ENCODE results near the gene AK8. TPM values are rescaled to one million over a fixed set of nuclear protein-coding genes. Genes with fewer than 3 reads are reported as not detected.
"Not testable (repeated sequence)": the region's sequence is repeated elsewhere in the genome, so short reads cannot be mapped to it uniquely, and the experiment has no call there.

Gene AK8
- total RNA-seq, 2 experiments from 2014 or later: 0.11 TPM; not detected in 1

DNA sequence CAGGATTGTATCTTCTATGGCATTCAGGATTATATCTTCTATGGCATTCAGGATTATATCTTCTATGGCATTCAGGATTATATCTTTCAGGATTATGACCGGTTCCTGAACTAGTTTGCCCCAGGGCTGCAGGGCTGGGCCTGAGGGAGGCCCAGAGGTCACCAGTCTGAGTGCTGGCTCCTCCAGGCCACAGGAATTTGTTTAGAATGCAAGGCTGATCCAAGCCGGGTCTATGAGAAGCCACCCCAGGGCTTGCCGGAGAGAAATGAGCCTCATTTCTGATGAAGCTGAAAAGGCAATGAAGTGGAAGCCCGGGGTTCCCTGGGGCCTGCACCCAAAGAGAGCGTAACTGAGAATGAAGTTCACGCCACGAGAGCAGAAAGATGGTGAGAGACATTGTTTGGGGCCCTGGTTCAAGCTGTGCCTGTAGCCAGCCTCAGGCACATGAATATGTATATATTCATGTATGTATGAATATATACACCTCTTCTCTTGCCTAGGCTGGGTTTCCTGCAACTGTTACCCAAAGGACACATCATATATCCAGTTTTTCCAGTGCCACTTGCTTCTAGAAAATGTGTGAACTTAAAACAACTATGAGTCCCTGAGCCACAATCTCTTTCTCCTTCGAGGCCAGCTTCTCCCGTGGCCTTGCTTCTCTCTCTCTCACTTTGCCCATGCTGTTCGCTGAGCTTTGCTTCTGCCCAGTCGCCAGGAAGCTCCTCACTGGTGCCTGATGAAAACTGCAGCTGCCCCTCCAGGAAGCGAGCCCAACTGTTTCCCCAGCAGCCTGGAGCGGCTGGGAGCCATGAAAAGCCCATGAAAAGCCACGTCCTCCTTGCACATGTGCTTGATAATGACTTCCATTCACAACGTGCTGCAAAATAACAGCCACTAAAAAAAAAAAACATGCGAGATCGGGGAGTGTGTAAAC is 145.5 kb downstream of the AK8 start:
- CTCF ChIA-PET: interaction anchor here (1.1 kb wide), 1 partner anchor 9 kb away, joined by 3 read pairs; no protein-coding TSS in a partner anchor
- POLR2A ChIA-PET: no interaction called here

DNA sequence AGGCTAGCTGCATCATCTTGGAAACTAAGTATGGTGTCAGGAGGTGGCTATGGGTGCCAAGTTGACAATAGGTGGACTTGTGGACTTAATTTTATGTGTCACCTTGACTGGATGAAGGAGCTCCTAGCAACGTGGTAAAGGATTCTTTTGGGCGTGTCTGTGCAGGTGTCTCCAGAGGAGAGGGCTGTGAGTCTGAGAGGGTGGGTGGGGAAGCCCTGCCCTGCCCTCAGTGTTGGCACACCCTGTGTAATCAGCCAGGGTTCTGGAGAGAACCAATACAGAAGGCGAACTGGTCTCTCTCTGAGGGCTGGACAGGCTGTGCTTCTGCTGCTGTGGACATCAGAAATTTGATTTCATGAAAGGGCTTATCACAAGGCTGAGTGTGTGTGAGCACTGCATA is 146.9 kb downstream of the AK8 start:
- CTCF ChIA-PET: no interaction called here
- POLR2A ChIA-PET: no interaction called here

DNA sequence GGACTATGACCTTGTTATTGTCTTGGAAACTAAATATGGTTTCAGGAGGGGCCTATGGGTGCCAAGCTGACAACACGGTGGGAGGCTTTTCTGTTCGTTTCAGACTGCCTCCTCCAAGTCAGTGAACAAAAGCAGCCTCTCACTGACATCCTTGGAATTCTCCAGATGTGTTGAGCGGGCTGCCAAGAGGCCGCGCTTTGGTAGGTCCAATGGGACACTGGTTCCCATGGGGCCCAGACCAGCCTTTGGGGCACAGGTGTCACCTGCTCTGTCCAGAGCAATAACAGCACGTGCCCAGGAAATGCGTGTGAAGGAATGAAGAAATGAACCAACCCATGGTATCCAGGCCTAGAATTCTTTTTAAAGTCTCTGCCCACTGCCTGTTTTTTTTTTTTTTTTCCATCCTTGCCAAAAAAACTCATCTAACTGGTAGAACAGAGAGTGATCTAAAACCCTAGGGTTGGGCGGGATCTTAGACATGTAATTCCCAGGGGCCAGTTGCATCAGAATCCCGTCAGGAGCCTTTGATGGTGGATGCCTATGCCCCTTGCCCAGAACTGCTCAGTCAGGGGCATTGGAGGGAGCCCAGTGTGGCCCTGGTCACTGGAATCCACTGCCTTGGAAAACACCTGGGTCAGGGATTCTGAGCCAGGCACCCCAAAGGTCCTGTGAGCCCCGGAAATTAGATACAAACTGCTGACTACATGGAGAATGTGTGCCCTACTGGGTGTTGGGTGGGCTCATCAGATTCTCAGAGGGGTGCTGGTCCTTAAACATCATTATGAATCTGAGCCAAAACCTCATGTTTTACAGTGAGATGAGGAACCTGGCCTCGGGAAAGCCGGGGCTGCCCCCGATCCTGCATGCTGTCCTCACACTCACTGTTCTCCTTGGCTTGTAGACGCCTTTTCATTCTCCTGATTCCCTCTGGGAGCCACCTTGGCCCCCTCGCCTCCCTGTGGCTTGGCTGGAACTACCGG is 147.7 kb downstream of the AK8 start:
- ChIA-PET POLR2A (no interaction called here), CTCF (interaction anchor here (0.7 kb wide), 1 partner anchor 690 kb away, joined by 3 read pairs; no protein-coding TSS in a partner anchor)

DNA sequence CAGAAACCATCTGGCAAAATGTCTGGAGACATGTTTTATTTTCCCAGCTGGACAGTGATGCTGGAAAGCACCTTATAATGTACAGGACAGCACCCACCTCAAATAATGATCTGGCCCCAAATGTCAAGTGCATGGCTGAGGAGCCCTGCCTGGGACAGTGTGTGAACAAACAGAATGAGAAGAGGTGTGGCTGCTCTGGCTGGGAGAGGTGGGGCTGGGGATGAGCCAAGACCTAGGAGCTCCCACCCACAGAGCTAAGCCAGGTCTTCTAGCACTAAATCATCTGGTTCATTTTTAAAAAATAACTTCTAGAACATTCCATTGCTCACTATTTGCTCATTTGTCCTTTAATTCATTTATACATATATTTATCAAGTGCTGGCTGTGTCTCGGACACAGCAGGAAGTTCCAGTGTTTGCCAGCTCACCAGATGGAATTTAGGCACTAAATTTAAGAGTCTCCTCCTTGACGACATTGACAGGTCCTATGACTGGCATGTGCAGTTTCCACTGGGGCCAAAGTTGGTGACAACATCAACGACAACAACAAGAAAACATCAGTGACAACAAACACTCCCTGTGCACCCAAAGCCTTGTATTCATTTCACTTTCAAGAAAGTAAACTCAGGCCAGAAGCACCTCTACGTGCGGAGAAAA is 148.7 kb downstream of the AK8 start:
- CTCF ChIA-PET: no interaction called here
- POLR2A ChIA-PET: no interaction called here

DNA sequence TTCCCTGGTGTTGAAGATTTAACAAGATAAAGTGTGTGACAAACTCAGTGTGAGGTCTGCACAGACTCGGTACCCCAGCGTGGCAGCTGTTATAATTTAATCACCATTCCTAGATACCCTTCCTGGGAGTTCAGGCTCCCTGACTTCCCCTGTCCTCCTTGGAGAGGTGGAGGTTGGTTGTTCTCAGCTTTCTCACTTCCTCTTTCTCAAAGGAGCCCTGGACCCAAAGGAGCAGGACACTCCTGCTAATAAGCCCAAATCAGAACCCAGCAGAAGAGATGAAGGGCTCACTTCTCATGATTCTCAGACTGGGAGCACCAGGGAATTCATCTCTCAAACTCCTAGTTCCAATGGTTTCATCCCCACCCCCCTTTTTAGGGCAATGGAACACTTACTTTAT is 149.6 kb downstream of the AK8 start:
- POLR2A ChIA-PET: no interaction called here
- CTCF ChIA-PET: no interaction called here

DNA sequence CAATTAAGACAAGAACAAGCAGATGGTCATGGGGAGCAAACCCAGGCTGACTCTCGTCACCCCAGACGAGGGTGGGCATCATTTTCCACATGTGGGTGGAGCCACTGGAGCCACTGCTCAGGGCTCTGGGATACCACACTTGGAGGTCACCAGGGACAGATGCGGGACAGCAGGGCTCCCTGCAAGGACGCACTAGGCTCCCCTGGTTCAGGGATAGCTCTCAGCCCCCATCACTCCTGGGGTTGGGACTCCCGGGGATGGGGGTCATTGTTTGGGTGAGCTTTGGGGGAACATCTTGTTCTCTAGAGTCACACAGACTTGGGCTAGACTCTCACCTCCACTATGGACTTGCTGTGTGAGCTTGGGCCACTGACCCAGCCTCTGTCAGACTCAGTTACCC is 150.0 kb downstream of the AK8 start:
- ChIA-PET POLR2A (no interaction called here), CTCF (no interaction called here)

DNA sequence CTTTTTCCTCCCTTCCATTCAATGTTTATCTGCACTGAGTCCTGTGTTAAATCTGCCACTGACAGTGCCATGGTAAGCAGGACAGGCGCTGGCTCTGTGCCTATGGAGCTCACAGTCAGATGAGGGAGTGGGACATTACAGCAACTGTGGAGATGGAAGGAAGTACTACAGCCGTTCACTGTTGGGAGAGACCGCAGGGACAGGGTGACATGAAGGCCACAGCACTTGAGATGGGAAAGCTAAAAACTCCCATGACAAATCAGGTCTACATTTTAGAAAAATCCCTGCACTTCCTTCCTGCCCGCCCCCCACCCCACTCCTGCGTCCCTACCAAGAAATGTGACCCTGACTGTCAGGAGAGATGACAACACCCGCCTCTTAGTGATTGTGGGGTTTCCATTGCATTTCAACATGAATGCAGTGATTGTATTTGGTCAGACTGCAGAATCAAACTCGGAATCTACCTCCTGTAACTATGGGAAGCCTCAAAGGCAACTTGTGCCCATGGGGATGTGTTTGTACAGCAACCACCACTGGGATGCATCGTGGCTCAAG is 151.4 kb downstream of the AK8 start:
- CTCF ChIA-PET: interaction anchor here (0.9 kb wide), 1 partner anchor 73 kb away, joined by 3 read pairs; no protein-coding TSS in a partner anchor
- POLR2A ChIA-PET: no interaction called here

DNA sequence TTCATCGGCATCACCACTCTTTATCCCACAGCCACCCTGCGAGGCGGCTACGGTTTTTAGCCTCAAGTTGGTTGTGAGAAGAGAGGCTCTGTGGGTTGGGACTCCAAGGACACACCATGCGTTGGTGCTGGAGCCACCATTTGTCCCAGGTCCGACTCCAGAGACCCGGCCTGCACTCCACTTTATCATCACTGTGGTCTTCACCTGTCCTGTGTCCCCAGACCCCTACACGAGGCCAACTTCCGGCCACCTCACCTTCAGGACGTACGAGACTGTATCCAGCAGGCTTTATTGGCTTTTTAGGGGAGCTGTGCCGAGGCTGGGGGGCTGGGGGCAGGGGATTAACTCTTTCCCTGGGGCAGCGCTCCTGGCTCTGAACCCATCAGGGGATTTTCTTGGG is 152.8 kb downstream of the AK8 start:
- ChIA-PET CTCF (no interaction called here), POLR2A (no interaction called here)

DNA sequence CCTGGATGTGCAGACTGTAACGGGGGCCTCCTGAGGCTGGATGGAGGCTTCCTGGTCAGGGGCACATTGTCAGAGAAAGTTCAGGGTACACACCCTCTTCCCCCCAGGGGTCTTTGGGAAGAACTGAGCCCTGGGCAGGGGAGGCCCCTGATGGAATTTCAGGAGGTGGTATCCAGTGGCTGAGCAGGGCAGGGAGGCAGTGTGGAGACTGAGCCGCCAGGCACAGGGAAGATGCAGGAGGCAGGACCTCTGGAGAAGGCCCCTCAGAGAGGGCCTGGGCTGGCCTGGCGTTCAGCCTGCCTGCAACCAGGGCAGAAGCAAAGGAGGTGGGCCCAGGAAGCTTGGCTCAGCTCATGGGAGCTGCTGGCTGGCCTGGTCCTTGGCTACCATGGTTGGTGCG is 154.3 kb downstream of the AK8 start:
- CTCF ChIA-PET: no interaction called here
- POLR2A ChIA-PET: no interaction called here

DNA sequence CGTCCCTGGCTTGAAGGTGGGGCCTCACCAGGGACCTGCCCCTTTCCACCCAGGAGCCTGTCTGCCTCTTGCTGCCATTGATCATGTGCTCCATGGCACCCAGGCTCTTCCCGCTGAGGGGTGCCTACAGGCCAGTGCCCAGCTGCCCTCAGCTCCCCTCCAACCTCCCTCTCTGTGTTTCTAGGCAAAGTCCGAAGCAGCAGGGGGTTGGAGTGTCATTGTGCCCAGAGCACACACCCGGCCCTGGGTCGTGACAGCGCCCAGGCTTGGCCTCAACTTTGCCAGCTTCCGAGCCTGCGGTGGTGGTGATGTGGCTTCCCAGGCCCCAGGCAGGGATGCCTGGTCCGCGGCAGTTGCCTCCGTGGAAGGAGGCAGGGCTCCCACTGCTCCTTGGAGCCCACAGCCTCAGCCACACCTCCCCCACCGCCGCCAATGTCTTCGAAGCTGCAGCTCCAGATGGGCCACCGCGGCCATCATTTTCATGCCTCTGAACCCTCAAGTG is 155.5 kb downstream of the AK8 start:
- CTCF ChIA-PET: no interaction called here
- POLR2A ChIA-PET: no interaction called here

DNA sequence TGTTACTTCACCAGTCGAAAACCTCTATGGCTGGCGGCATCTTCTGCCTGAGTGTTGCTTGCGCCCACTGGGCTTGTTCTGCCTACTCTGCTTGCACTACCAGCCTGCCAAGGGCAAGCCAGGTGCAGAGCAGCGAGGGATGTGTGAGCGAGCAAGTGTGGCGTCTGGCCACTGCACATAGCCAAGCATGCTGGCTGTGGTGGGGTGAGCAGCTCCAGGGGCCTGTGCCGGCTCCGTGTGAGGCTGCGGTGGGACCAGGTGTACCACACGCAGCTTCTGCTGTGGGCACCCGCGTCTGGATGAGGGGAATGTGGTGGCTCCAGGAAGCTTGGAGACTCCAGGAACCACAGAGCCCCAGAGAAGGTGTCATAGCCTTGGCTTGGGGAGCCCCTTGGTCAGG is 156.4 kb downstream of the AK8 start:
- ChIA-PET POLR2A (no interaction called here), CTCF (no interaction called here)

DNA sequence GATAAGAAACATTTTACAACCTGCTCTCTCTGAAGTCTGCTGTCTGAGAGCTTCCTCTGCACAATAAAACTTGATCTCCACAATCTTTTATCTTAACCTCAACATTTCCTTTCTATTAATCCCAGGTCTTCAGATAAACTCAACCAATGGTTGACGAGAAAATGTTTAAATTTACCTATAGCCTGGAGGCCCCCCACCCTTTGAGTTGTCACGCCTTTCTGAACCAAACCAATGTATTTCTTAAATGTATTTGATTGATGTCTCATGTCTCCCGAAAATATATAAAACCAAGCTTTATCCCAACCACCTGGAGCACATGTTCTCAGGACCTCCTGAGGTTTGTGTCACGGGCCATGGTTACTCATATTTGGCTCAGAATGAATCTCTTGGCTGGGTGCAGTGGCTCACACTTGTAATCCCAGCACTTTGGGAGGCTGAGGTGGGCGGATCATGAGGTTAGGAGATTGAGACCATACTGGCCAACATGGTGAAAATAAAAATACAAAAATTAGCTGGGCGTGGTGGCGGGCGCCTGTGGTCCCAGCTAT is 159.6 kb downstream of the AK8 start:
- POLR2A ChIA-PET, CTCF ChIA-PET: not testable (repeated sequence)

DNA sequence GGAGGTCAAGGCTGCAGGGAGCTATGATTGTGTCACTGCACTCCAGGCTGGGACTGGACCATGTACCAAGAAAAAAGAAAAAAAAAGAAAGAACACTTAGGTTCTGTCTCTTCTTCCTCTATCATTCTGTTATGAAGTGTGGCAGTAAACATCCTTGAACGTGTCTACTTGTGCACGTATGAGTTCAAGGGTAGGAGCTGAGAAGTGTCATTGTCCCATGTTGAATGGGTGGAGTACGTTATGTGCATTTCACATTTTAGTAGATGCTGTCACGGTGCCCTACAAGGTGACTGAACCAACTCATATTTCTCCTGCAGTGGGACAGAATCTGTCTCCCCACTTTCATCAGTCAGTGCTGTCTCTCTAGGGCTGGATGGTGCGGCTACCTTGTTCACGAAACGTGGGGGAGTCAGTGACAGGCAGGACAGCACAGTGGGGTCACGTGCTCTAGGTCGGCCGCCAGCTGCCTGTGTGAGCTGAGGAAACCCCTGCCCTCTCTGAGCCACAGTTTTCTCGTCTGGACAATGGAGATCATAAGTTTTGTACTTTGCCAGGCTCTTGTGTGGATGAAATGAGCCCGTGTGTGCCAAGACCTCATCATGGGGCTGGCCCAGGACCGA is 160.6 kb downstream of the AK8 start:
- CTCF ChIA-PET: interaction anchor here (0.7 to 1.0 kb wide), 2 partner anchors 48 to 285 kb away, joined by 3 read pairs; partner anchors contain the start of gene DDX31
- POLR2A ChIA-PET: no interaction called here

DNA sequence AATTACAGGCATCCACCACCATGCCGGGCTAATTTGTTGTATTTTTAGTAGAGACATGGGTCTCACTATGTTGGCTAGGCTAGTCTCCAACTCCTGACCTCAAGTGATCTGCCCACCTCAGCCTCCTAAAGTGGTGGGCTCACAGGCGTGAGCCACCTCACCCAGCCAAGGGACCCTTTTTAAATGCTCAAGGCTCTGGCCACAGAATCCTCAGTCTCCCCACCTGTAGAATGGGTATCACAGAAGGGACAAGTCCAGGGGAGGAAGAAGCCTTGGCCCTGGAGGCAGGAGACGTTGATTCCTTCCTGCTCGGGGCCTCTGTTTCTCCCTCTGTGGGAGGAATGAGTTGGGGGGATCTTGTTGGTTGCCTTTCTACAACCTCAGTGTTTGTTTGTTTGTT is 162.1 kb downstream of the AK8 start:
- CTCF ChIA-PET: no interaction called here
- POLR2A ChIA-PET: no interaction called here

DNA sequence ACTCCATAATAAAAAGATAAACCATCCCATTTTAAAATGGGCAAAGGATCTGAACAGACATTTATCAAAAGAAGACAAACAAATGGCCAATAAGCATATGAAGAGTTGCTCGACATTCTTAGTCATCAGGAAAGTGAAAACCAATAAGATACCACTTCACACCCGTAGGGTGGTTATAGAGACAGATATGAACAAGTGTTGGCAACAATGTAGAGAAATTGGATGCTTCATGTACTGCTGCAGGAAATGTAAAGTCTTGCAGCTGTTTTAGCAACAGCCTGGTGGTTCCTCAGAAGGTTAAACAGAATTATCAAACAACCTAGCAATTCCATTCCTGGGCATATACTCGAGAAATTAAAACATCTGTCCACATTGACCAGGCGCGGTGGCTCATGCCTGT is 165.3 kb downstream of the AK8 start:
- CTCF ChIA-PET: interaction anchor here (0.6 to 1.0 kb wide), 2 partner anchors 18 to 33 kb away, joined by 3 read pairs; no protein-coding TSS in a partner anchor
- POLR2A ChIA-PET: no interaction called here

DNA sequence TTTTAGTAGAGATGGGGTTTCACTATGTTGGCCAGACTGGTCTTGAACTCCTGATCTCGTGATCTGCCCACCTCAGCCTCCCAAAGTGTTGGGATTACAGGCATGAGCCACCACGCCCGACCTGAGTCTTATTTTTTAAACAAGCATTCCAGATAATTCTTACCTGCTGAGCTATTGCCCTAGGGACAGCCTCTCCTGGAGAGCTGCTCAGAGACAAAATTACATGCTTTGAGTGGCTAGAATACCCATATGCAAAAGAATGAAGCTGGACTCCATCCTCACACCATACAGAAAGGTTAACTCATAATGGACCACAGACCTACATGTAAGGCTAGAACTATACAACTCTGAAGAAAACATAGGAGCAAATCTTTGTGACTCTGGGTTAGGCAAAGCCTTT is 166.2 kb downstream of the AK8 start:
- CTCF ChIA-PET: interaction anchor here (1.0 kb wide), 1 partner anchor 34 kb away, joined by 3 read pairs; no protein-coding TSS in a partner anchor
- POLR2A ChIA-PET: no interaction called here

DNA sequence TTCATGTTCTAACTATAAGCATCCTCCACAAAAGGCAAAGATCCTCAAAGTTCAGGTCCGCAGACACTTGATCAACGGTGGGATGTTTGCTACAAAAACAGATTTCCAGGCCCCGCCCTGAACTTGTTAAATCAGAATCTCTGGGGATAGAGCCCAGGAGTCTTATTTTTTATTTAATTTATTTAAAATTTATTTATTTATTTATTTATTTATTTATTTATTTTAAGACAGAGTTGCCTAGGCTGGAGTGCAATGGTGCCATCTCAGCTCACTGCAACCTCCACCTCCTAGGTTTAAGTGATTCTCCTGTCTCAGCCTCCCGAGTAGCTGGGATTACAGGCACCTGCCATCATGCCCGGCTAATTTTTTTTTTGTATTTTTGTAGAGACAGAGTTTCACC is 166.9 kb downstream of the AK8 start:
- POLR2A ChIA-PET, CTCF ChIA-PET: not testable (repeated sequence)

DNA sequence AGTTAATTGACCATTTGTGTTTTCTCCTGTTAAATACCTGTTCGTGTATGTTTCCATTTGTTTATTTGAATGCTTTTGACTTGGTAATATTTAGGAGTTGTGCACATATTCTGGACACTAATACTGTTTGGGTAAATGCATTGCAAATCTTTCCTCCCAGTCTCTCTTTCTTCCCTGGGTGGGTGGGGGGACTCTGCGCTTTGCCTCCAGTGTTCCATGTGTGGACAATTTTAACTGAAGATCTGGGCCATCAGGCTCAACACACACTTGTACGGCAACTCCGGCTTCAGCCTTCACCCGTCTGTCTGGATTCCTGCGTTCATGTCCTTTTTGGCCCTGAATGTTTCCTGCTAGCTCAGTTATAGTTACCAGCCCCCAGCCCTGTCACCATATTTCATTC is 167.8 kb downstream of the AK8 start:
- CTCF ChIA-PET: no interaction called here
- POLR2A ChIA-PET: no interaction called here
